LNCaP clone FGC (cell line): ENCODE results near the gene CLEC16A.
A peak's percentile ranks its signal among the peaks of the same experiment; 100 is the strongest.
"Not testable (repeated sequence)": the region's sequence is repeated elsewhere in the genome, so short reads cannot be mapped to it uniquely, and the experiment has no call there.

Experiments used
- DNase-seq: peaks from one replicate; pipeline ENCODE4 v3.0.0-alpha.2; 2011; ENCODE audit warnings: low read depth
- H3K4me3 ChIP-seq: 2 replicates; pipeline ENCODE4 v1.5.1; 2011; ENCODE audit warnings: mild to moderate bottlenecking, low read depth, low read length, control low read depth
- CTCF ChIP-seq: IDR thresholded peaks from 2 replicates; pipeline ENCODE4 v1.5.1; 2012; ENCODE audit warnings: mild to moderate bottlenecking; ENCODE audit not compliant: control insufficient read depth, insufficient read depth; ENCODE audit errors: extremely low read depth

CLEC16A gene

GRCh38 chr16:11218604-11218962 is 274.2 kb downstream of the CLEC16A start:
- no peak for DNase-seq
- 0 out of 2 replicates have a peak, but pooled peaks have one; percentile 13 for TF ChIP-seq CTCF
- H3K4me3 ChIP-seq: no peak overlapping the region

GRCh38 chr16:11219178-11219577 is 274.8 kb downstream of the CLEC16A start:
- no peak for DNase-seq
- H3K4me3 ChIP-seq: no peak overlapping the region
- no peak for TF ChIP-seq CTCF

- H3K4me3 ChIP-seq, DNase-seq: not testable (repeated sequence)
Measured at GRCh38 chr16:11220507-11220906, 276.1 kb downstream of the CLEC16A start.

- H3K4me3 ChIP-seq: no peak overlapping the region
Measured at GRCh38 chr16:11224096-11224893, 279.9 kb downstream of the CLEC16A start.

GRCh38 chr16:11224894-11225676 is 280.7 kb downstream of the CLEC16A start:
- no peak overlapping the region for H3K4me3 ChIP-seq
- TF ChIP-seq CTCF: no peak
- DNase-seq: no peak

More at GRCh38 chr16:11224096-11224893, 279.9 kb downstream of the CLEC16A start:
- DNase-seq: no peak
- TF ChIP-seq CTCF: no peak

- no peak overlapping the region for H3K4me3 ChIP-seq
- DNase-seq: no peak
- no peak for TF ChIP-seq CTCF
Measured at GRCh38 chr16:11225677-11226549, 281.5 kb downstream of the CLEC16A start.

- DNase-seq: peak; percentile 3
Measured at GRCh38 chr16:11229432-11229831, 285.1 kb downstream of the CLEC16A start.

More at GRCh38 chr16:11229432-11229831, 285.1 kb downstream of the CLEC16A start:
- TF ChIP-seq CTCF: no peak
- H3K4me3 ChIP-seq: no peak overlapping the region
